GM21515 (cell line): Measurements from ENCODE around the gene KLHDC7B.

ENCODE experiments used
- ATAC-seq: cut with Tn5 transposase; IDR thresholded peaks from one replicate; pipeline ENCODE4 v1.9.1; 2021; ENCODE audit not compliant: unreplicated experiment

KLHDC7B gene

DNA sequence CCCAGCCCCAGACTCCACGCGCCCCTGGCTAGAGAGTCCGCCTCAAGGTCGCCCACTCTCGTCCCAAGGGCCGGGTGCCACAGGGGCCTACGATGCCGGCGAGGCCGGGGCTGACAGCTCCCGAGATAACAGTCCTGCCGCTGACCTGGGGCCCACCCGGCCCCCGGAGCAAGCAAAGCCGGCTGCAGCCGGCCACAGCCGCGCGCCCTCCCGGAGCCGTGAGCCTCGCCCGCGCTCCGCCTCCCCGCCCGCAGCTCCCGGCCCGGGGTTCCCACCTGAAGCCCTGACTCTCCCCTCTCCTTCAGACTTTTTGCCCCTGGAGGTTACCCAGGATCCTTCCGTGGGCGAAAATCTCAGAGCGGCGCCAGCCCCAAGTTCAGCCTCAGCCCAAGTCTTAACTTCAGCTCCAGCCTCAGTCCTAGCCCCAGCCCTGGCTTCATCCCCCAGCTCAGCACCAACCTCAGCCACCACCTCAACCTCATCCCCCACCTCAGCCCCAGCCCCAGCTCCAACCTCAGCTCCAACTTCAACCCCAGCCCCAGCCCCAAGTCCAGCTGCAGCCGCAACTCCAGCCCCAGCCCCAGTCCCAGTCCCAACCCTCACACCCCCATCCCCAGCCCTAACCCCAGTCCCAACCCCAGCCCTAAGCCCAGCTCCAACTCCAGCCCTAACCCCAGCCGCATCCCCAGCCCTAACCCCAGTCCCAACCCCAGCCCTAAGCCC, 1.7 kb downstream of the KLHDC7B start:
- ATAC-seq, result no peak

DNA sequence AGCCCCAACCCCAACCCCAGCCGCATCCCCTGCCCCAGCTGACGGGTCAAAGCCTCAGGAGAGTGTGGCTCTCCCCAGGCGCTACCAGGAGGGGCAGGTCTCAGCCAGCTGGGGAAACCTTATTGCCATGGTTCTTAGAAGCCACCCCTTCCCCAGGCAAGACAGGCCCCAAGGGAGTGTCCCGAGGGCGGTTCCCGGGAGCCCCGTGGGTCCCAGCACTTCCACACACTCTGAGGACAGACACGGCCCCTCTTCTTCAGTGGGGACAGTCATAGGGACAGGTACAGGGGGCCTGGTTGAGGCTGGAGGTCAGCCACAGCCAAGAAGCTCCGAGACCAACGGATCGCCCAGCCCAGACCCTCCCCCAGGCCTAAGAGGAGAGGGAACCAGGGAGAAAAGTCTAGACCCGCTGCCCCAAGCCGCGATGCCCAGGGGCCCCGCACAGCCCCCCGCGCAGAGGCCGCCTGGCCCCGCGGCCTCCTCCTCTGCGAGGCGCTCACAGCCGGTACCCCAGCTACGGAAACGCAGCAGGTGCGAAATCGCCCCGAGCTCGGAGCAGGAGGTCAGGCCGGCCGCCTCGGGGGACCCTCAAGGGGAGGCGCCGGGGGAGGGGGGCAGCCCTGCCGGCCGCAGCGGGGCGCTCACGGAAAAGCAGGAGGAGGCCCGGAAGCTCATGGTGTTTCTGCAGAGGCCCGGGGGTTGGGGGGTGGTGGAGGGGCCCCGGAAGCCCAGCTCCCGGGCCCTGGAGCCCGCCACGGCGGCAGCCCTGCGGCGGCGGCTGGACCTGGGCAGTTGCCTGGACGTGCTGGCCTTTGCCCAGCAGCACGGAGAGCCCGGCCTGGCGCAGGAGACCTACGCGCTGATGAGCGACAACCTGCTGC, 2.6 kb downstream of the KLHDC7B start:
- no peak for ATAC-seq

DNA sequence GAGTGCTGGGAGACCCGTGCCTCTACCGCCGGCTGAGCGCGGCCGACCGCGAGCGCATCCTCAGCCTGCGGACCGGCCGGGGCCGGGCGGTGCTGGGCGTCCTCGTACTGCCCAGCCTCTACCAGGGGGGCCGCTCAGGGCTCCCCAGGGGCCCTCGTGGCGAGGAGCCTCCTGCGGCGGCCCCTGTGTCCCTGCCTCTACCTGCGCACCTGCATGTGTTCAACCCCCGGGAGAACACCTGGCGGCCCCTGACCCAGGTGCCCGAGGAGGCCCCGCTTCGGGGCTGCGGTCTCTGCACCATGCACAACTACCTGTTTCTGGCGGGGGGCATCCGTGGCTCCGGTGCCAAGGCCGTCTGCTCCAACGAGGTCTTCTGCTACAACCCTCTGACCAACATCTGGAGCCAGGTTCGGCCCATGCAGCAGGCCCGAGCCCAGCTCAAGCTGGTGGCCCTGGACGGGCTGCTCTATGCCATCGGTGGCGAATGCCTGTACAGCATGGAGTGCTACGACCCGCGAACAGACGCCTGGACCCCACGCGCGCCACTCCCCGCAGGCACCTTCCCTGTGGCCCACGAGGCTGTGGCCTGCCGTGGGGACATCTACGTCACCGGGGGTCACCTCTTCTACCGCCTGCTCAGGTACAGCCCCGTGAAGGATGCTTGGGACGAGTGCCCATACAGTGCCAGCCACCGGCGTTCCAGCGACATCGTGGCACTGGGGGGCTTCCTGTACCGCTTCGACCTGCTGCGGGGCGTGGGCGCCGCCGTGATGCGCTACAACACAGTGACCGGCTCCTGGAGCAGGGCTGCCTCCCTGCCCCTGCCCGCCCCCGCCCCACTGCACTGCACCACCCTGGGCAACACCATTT, 3.5 kb downstream of the KLHDC7B start:
- ATAC-seq, result no peak

DNA sequence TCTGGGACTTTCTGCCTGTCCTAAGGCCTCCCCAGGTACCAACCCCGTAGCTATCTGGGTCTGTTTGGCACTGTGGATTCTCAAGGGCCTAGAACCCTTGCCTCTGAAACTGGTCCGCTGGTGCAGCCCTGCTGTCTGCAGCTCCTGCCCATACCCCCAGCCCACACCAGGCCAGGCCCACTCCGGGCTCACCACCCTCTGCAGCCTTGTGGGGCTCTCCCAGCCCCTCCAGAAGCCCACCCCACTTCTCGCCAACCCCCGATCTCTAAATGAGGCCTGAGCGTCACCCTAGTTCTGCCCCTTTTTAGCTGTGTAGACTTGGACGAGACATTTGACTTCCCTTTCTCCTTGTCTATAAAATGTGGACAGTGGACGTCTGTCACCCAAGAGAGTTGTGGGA, 4.7 kb downstream of the KLHDC7B start:
- no peak for ATAC-seq

DNA sequence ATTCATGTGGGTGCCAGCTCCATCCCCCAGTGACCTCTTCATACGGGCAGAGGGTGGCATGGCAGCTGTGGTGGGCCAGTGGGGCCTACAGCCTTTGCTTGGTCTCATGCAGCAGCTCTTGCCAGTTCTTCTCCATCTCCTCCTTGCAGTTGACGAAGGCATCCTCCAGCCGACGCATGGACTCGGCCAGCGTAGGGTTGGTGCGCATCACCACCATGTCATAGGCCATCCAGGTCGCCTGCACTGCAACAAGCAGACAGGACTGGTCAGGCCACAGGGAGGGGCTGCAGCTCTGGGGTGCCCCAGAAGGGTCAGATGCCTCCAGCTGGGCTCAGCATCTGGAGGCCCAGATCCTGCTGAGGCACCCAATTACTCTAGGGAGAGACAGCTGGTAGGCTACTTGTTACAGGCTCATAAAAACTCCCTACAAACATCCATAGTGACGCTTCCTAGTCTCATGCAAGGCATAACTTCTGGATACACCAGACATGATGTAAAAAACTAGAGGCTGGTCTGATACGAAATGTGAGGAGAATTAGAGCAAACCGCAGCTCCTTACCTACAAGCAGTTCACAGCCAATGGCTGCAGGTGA, 5.6 kb downstream of the KLHDC7B start:
- ATAC-seq, result no peak

DNA sequence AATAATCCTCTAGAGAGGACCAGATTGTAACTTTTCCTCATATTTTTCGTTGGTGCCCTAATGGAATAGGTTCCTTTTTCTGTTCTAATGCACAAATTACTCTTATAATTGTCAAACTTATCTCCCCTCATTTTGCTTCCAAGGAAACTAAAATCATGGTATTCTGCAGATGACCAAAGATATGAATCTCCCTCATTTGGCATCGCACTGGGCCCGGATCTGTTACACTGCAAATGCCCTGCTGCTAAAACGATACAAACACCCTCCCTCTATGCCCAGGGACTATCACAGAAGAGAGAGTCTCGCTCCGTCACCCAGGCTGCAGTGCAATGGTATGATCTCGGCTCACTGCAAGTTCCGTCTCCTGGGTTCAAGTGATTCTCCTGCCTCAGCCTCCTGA, 7.6 kb downstream of the KLHDC7B start:
- ATAC-seq, result no peak

DNA sequence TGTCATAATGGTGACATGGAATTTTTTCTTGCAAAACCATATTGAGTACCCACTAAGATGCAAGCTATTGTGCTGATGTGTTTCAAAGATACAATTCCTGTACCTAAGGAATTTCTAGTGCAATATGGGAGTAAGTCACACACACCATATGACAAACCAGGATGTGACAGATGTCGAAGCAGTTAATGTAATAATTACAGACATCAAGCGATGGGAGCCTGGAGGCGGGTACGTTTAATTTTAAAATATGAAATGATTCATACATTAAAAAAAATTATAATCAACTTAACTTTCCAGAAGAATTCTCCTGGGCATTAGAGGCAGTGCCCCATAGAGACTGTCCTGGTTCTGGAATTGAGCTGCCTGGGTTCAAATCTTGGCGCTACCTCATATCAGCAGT, 11.0 kb downstream of the KLHDC7B start:
- ATAC-seq, result no peak

DNA sequence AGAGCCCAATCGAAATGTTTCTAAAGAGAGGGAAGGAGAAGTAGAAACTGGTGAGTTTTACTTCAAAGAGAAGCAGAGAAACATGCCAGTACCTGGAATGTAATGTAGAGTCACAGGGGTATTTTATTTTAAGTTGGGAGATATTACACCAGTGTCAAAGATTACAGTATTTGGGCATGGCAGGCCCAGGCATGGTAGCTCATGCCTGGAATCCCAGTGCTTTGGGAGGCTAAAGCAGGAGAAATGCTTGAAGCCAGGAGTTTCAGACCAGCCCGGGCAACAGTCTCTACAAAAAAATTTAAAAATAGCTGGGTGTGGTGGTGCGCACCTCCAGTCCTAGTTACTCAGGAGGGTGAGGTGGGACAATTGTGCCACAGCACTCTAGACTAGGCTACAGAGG, 14.3 kb downstream of the KLHDC7B start:
- ATAC-seq, result no peak

DNA sequence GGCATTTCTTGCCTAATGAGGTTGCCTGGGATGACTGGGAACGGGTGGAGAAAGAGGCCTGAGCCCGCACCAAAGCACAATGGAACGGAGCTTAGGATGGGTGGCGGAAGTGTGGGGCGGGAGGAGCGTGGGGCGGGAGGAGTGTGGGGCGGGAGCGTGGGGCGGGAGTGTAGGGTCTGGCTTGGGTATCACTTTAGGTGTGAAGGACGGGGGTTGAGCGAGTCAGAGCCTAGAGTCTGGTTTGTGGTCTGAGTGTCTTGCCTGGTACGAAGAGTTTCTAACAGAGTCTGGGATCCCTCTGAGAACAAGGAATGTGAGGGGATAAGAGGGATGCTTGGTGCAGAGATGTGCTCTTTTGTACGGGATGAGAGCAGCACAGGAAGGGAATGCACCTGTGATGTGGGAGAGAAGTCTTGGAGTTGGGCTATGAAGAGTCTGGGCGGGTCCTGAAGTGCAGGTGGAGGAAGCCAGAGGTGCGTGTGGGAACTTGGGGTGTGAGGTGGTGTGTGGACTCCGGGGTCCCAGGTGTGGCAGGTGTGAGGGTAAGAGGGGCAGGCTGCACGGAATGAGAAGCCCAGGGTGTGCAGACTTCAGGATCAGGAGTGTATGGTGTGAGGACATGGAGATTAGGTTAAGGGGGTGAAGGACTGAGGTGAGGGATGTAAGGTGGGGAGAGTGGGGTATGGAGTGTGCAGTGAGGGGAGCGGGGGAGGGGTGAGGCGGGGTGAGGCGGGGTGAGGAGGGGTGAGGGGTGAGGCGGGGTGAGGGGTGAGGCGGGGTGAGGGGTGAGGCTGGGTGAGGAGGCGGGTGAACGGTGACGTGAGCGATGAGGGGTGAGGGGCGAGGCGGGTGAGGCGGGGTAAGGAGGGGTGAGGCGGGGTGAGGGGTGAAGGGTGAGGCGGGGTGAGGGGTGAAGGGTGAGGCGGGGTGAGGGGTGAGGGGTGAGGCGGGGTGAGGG, 16.0 kb downstream of the KLHDC7B start:
- no peak for ATAC-seq

DNA sequence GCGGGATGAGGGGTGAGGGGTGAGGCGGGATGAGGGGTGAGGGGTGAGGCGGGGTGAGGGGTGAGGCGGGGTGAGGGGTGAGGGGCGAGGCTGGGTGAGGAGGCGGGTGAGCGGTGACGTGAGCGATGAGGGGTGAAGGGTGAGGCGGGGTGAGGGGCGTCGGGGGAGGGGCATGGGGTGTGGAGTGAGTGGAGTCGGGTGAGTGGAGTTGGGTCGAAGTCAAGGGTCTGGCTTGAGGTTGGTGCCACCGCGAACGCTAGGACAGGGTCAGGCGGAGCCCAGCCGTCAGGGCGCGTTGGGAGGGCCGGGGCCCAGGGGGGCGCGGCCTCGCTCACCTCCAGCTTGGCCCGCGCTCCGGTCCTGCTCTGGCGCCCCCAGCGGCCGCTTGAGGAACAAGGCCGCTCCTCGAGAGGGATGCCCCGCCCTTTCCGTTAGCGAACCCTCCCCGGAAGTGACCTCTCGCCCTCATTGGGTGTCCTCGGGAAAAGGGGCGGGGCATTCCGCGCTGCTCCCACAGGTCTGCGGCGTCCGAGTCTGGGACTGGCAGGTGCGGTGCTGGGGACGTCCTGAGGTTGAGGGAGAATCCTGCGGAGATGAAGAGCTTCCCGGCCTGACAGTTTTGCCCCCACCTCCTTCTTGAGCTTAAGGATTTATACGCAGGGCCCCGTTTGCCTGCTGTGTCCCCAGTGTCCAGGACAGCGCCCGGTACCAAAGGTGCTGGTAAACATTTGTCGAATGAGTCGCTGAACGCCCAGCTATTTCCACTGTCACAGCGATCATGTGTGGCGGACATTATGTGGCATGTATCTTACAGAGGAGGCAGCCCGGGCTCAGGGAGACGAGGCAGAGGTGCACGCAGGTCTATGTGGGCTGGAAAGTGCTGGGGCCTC, 17.1 kb downstream of the KLHDC7B start, which contains the start of gene SYCE3:
Gene SYCE3 (minus strand): TSS at position 397 of the 890 bp plus-strand sequence. CDS start 6,514 bp downstream, outside the sequence.
- ATAC-seq, result peak; percentile 88

DNA sequence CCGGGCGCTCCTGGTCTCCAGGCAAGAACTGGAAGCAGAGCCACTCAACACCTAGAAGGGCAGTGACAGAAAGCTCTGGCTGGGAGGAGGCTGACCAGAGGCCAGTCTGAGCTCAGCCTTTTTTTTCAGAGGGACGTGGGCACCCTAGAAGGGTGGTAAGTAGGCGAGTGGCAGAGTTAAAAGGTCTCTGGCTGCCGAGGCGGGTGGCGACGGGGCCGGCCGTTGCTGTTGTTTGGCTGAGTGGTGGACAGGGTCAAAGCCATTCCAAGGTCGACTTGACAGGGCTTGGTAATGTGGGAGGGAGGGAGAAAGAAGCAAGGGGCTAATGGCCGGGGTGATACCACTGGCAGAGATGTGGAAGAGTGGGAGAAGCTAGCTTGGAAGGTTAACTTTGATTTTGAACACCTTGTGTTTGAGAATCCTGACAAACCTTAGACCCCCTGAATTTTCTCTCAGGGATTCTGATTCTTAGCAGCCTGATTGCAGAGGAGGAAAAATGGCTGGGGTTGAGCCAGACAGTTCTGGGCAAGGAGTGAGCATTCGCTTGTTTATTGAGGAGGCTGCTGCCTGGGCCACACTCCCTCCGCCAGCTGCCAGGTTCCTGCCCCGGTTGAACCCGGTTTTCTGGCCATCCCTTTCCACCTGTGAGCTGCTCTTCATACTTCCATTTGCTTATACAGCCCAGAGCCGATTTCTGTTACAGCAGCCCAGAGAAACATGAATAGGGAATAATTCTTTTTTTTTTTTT, 17.9 kb downstream of the KLHDC7B start:
- no peak for ATAC-seq

DNA sequence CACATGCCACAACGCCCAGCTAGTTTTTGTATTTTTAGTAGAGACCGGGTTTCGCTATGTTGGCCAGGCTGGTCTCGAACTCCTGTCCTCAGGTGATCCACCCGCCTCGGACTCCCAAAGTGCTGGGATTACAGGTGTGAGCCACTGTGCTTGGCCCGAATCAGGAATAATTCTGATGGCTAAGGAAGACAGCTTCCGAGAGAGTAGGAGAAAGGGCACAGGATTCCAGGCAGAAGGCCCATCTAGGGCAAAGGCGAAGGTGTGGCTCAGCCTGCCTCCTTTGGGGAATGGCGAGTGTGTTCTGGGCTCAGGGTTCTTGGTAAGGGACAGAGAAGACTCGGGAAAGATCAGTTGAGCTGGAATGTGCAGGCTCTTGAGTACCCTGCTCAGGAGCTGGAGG, 18.6 kb downstream of the KLHDC7B start:
- no peak for ATAC-seq

DNA sequence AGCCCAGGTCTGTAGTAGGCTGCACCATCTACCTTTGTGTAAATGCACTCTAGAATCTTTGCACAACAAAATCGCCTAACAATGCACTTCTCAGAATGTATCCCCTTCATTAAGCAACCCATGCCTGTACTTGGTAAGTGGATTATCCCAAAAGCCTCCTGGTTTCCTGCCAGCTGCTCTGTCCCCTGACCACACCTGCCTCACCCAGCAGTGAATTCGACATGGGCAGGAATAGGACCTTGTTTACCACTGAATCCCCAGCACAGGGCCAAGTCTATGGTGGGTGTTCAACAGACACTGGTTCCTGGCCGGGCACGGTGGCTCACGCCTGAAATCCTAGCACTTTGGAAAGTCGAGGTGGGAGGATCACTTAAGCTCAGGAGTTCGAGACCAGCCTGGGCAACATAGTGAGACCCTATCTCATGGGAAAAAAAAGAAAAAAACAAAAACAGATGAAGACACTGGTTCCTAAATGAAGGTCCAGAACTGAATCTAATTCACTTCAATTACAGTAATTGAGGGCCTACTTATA, 22.1 kb downstream of the KLHDC7B start:
- no peak for ATAC-seq

DNA sequence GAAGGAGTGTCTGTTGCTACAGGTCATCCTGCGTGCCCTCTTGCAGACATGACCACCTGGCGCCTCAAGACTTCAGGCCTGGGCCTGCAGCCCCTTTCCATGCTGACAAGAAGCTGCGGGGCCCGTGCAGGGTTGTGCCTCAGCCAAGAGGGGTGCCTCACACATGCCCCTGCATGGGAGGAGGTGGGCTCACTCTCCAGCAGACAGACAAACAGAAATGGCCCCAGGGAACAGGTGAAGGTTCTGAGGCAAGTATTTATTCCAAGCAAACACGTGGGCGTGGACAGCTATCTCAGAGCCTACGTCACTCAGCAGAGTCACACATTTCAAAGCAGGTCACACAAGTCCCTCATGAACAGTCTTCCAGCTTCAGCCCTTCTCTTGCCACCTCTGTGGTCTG, 22.9 kb downstream of the KLHDC7B start:
- ATAC-seq, result no peak

DNA sequence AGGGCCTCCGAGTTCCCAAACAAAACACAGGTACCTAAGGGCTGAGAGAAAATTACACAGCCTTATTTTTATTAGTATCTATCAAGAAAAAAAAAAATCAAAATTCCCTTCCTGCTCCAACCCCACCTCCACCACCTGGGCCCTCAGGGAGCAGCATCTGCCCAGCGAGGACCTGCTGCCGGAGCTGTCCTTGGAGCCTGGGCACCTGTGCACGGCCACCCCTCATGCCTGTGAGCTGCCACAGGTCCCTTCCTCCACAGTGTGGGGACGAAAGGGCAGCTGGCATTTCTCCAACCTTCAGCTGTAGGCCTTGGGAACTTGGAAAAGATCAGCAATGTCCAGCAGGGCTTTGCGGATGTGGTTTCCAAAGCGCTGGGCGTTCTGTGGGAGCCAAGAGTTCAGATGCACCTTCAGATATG, 23.4 kb downstream of the KLHDC7B start:
- ATAC-seq, result no peak

DNA sequence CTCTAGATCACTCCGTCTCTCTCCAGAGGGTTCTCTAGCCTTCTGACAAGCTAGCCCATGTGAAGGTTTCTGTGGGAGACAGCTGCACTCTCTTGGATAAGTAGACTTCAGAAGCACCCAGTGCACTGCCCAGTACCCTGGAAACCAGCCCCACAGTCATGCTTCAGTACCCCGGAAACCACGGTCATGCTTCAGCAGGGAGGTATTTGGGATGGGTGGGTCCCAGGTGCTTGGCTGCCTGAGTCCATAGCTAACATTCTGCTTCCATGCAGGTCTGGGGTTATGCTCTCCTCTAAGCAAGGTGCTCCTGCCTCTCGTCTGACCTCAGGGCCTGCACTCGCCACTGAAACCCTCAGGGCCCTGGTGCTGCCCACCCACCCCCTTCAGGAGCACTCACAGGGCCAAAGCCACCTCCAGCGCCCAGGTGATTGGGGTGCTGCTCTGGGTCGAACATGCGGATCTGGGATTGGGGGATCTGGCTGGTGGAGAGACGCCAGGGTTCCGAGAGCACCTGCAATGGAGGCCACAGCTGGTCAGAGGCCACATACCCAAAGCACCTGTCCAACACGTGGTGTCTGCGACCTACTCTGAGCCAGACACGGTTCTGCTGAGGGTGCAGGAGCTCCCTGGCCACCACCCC, 24.3 kb downstream of the KLHDC7B start:
- ATAC-seq, result no peak

DNA sequence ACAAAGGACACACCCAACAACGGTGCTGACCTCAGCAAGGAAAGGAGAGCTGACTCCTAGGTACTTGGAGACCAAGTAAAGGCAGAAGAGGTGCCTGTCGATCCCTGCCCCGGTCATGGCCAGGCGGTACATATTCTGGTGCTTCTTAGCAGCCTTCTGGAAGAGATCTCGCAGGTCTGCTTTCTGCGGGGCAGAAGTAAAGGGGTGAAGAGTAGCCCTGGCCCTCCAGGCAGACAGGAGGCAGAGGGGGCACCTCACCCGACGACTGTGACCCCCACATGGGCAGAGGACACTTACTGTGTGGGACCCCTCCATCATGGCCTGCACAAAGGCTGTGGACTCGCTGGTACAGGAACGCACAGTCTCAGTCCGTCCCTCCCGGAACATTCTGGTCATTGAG, 25.2 kb downstream of the KLHDC7B start:
- ATAC-seq, result no peak
